ENCODE measurements around the gene CHMP1B. TPM values are rescaled to one million over a fixed set of nuclear protein-coding genes. Genes with fewer than 3 reads are reported as not detected.

CHMP1B gene
- total RNA-seq, 1 experiment from 2014 or later, result 38.7 TPM

DNA sequence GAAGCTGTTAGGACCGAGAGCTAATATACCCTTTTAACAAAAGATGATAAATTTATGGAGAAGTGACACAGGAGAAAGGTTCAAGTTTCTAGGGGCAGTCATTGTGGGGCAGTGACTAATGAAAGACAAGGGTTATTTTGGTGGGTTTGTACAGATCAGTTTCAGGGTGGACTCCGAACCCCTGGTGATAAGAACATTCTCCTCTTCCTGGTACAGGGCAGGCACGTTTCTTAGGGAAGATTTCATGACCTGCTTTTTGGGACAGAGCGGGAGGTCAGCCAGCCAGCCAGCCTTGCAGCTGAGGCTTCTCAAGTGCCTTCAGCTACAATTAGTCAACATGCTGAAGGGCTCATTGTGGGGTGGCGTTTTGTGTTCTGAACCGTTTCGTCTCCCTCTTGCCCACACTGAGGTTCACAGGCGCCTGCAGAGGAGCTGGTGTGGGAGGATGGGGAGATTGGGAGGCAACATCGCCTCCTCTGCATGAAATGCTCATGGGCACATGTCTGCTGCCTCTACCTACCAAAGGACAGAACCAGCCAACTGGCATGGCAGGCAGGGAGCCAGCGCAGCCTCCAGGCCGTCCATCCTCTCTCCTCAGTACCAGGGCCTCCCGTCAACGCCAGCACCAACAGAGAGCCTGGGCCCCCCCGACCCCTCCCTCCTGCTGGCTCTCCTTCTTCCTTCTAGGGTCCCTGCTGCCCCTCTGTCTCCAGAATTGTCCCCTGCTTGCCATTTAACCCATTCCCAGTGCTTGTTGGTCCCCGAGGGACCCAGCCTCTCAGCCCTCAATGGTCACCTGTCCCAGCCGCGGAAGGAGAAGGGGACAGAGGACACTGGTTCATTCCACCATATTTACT is 9.6 kb downstream of the CHMP1B start:
- Histone ChIP-seq H2BK20ac (ENCODE audit: low read depth, low read length, poor library complexity, severe bottlenecking) (no peak overlapping the region), H3K79me2 (ENCODE audit: insufficient read depth, low read length) (no peaks in the 10 kb centered on the region), H3T11ph (ENCODE audit: low read length) (no peak overlapping the region), H2BK120ac (ENCODE audit: low read depth, low read length, poor library complexity, severe bottlenecking) (no peak overlapping the region), H3K27ac (ENCODE audit: insufficient read length, low read depth, low read length) (no peak overlapping the region), H3K14ac (ENCODE audit: insufficient read depth, low read length) (no peak overlapping the region), H4K8ac (replicated peaks; ENCODE audit: insufficient read length, low read depth, low read length) (no peak overlapping the region), H3K27me3 (ENCODE audit: insufficient read depth, low read length) (no peaks in the 10 kb centered on the region), H3K4me2 (ENCODE audit: insufficient read depth, insufficient read length, low read length) (no peak overlapping the region), H3K79me1 (ENCODE audit: insufficient read depth, low read depth, low read length, poor library complexity, severe bottlenecking) (no peaks in the 10 kb centered on the region), H2BK12ac (ENCODE audit: insufficient read length, low read depth, low read length) (no peak overlapping the region), H3K23ac (ENCODE audit: insufficient read length, low read depth, low read length) (no peak overlapping the region), H3K9ac (ENCODE audit: extremely low read depth, insufficient read length, low read length) (no peak overlapping the region), H3K4ac (ENCODE audit: low read depth, low read length) (no peak overlapping the region), H2AK5ac (ENCODE audit: insufficient read length, low read length) (no peak overlapping the region), H3K23me2 (ENCODE audit: insufficient read length, low read depth, low read length, poor library complexity, severe bottlenecking) (no peaks in the 10 kb centered on the region), H4K20me1 (ENCODE audit: control insufficient read depth, insufficient read depth, insufficient read length) (no peaks in the 10 kb centered on the region), H4K5ac (ENCODE audit: insufficient read length, low read depth, low read length) (no peak overlapping the region), H3K56ac (ENCODE audit: insufficient read length, low read depth, low read length) (no peak overlapping the region), H2BK15ac (ENCODE audit: low read depth, low read length) (no peak overlapping the region), H3K9me3 (ENCODE audit: control insufficient read depth, low read depth, low read length) (no peaks in the 10 kb centered on the region), H3K18ac (ENCODE audit: insufficient read length, low read depth, low read length) (no peak overlapping the region), H4K91ac (ENCODE audit: insufficient read length, low read depth, low read length) (no peak overlapping the region), H3K4me1 (ENCODE audit: insufficient read depth, low read length) (peaks cover 5% of the 10 kb centered on the region; the same call in 1 of the 2 replicates), H2AFZ (ENCODE audit: low read length) (no peak overlapping the region), H2BK5ac (ENCODE audit: insufficient read length, low read length) (no peak overlapping the region)
- H3K27me3 Mint-ChIP-seq (ENCODE audit: low read depth), result no peaks in the 10 kb centered on the region
- peak overlapping the region in 2 of 3 experiments; percentile 51 to 59; a peak in 2 of 7 replicates for H3K27ac Mint-ChIP-seq
- DNase-seq, result no peak
- no peaks in the 10 kb centered on the region for H3K9me3 Mint-ChIP-seq
- H3K4me3 Mint-ChIP-seq, result no peak overlapping the region
- TF ChIP-seq CTCF (conservative IDR thresholded peaks at IDR 0.05), result no peak
- no CpG with 5 or more reads among the region's 17 CpGs for WGBS (ENCODE audit: extremely low coverage, insufficient read length, low lambda C conversion rate)
- peaks cover 28 to 30% of the 10 kb centered on the region in 2 experiments for H3K4me1 Mint-ChIP-seq
- peaks cover 0 to 10% (median 1%) of the 10 kb centered on the region in 3 experiments; a peak in 4 of 7 replicates for H3K36me3 Mint-ChIP-seq (ENCODE audit: insufficient read depth in 1 of 3, low read depth in 3 of 3)
